Erythroblast (primary cell): ENCODE data around the gene MSMB.

Experiments used
- GATA1 ChIP-seq: IDR thresholded peaks from 2 replicates; pipeline ENCODE4 v1.6.1; 2011; ENCODE audit warnings: low read depth, mild to moderate bottlenecking, control low read depth, low read length, moderate library complexity
- POLR2A ChIP-seq: IDR thresholded peaks from 2 replicates; pipeline ENCODE4 v1.6.1; 2011; ENCODE audit warnings: mild to moderate bottlenecking, low read length

DNA sequence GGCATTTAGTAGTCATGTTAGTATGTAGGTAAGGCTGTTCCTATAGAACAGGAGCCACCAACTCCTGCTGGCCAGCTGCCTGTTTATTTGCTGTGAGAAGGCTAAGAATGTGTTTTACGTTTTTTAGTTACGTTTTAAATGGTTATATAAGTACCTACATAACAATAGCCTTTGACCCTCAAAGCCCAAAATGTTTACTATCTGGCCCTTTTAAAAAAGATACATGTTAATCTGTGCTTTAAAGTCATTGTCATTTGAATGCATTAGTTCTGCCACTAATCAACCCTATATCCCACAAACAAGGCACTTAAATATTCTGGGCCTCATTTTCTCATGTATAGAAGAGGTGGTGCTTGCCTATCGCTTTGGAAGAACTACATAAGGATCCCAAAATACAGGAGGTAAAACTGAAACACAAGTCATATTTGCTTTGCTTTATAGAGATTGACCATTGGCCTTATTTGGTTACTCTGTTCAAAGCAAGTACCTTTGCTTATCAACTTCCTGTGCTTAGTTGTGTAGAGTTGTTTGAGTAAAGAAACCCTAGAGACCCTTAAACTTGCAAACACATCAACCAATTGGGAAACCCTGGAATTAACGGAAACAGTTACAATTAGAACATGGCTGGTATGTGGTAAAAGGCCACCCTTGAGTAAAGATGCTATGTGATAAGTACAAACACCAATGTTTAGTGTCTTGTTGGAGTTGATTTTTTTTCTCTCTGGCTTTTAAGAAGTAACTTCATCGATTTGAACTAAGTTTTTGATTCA is 47.9 kb downstream of the MSMB start:
- TF ChIP-seq POLR2A = no peak
- TF ChIP-seq GATA1 = no peak
